ENCODE measurements around the gene MAPK14. TPM values are rescaled to one million over a fixed set of nuclear protein-coding genes. Genes with fewer than 3 reads are reported as not detected.

The MAPK14 gene
- total and polyA plus RNA-seq, 8 donors, result 52.9 to 84.1 (median 68.3) TPM

GRCh38 chr6:36125575-36125974 lies 98.0 kb downstream of the MAPK14 start:
- intact Hi-C loops (cut with DNase I), result loop anchor here in 1 of 2 donors (10.0 kb wide), 1 partner anchor 69 kb away; the partner anchor contains the start of gene BRPF3
- Histone ChIP-seq H3K4me3 (no peak overlapping the region), H3K27me3 (no peaks in the 10 kb centered on the region), H3K27ac (no peak overlapping the region), H3K4me1 (peaks cover 8 to 93% of the 10 kb centered on the region in 2 donors), H3K9me3 (no peaks in the 10 kb centered on the region), H3K36me3 (no peaks in the 10 kb centered on the region)
- DNase-seq (no peak), ATAC-seq (no peak)
- TF ChIP-seq CTCF (IDR thresholded peaks at IDR 0.05), result no peak

GRCh38 chr6:36126121-36126520 lies 98.5 kb downstream of the MAPK14 start:
- ATAC-seq (no peak), DNase-seq (no peak)
- H3K27me3 ChIP-seq, result no peaks in the 10 kb centered on the region
- no peaks in the 10 kb centered on the region for H3K36me3 ChIP-seq
- no peak overlapping the region for H3K4me3 ChIP-seq
- H3K4me1 ChIP-seq, result peaks cover 6 to 93% of the 10 kb centered on the region in 2 donors
- intact Hi-C loops (cut with DNase I), result loop anchor here in 1 of 2 donors (10.0 kb wide), 1 partner anchor 69 kb away; the partner anchor contains the start of gene BRPF3
- no peak for TF ChIP-seq CTCF (IDR thresholded peaks at IDR 0.05)
- H3K9me3 ChIP-seq, result no peaks in the 10 kb centered on the region
- H3K27ac ChIP-seq, result peak overlapping the region in 1 of 2 donors; percentile 84

GRCh38 chr6:36126553-36127458 lies 99.2 kb downstream of the MAPK14 start:
- H3K27me3 ChIP-seq, result no peaks in the 10 kb centered on the region
- H3K27ac ChIP-seq, result peak overlapping the region in 1 of 2 donors; percentile 84
- DNase-seq (no peak), ATAC-seq (no peak)
- no peak overlapping the region for H3K4me3 ChIP-seq
- peaks cover 12 to 93% of the 10 kb centered on the region in 2 donors for H3K4me1 ChIP-seq
- H3K36me3 ChIP-seq, result no peaks in the 10 kb centered on the region
- TF ChIP-seq CTCF (IDR thresholded peaks at IDR 0.05), result no peak
- intact Hi-C loops (cut with DNase I), result loop anchor here in 1 of 2 donors (10.0 kb wide), 1 partner anchor 68 kb away; the partner anchor contains the start of gene BRPF3
- no peaks in the 10 kb centered on the region for H3K9me3 ChIP-seq

- Histone ChIP-seq H3K27ac (peak overlapping the region; percentile 39 to 84), H3K27me3 (no peaks in the 10 kb centered on the region), H3K36me3 (no peaks in the 10 kb centered on the region), H3K9me3 (no peaks in the 10 kb centered on the region), H3K4me1 (peaks cover 18 to 95% of the 10 kb centered on the region in 2 donors), H3K4me3 (peak overlapping the region in 1 of 2 donors; percentile 20)
- intact Hi-C loops (cut with DNase I), result loop anchor here in 1 of 2 donors (10.0 kb wide), 1 partner anchor 67 kb away; the partner anchor contains the start of gene BRPF3
- ATAC-seq, result peak; percentile 53
- peak in 2 of 4 donors; percentile 89 to 93 for DNase-seq
- no peak for TF ChIP-seq CTCF (IDR thresholded peaks at IDR 0.05)
These were observed 99.9 kb downstream of the MAPK14 start for GRCh38 chr6:36127462-36128016.

- Histone ChIP-seq H3K36me3 (no peaks in the 10 kb centered on the region), H3K27ac (peak overlapping the region; percentile 39 to 84), H3K4me1 (peaks cover 18 to 94% of the 10 kb centered on the region in 2 donors), H3K27me3 (no peaks in the 10 kb centered on the region), H3K4me3 (peak overlapping the region in 1 of 2 donors; percentile 20), H3K9me3 (no peaks in the 10 kb centered on the region)
- intact Hi-C loops (cut with DNase I), result loop anchor here in 1 of 2 donors (10.0 kb wide), 1 partner anchor 67 kb away; the partner anchor contains the start of gene BRPF3
- DNase-seq, result no peak
- ATAC-seq, result peak; percentile 1
- no peak for TF ChIP-seq CTCF (IDR thresholded peaks at IDR 0.05)
These were observed 100.5 kb downstream of the MAPK14 start for GRCh38 chr6:36128073-36128472.
